SK-N-MC (cell line): ENCODE measurements around the gene SIN3B.

Experiments used
- DNase-seq: peaks from one replicate; pipeline ENCODE4 v3.0.0-alpha.2; 2011; ENCODE audit warnings: low read depth, low spot score
- H3K27ac ChIP-seq: fragments of 200-600 bp; sonication (generic); 2 replicates; pipeline ENCODE4 v1.5.1; 2016; ENCODE audit warnings: mixed run types
- H3K36me3 ChIP-seq: fragments of 200-600 bp; sonication (generic); 2 replicates; pipeline ENCODE4 v1.6.1; 2017; ENCODE audit warnings: antibody characterized with exemption, low read length, mixed read lengths; ENCODE audit not compliant: insufficient read depth
- H3K4me3 ChIP-seq: fragments of 200-600 bp; sonication (generic); 2 replicates; pipeline ENCODE4 v1.5.1; 2016
- H3K9ac ChIP-seq: fragments of 200-600 bp; sonication (generic); 2 replicates; pipeline ENCODE4 v1.8.0; 2017; ENCODE audit warnings: mixed run types, mixed read lengths; ENCODE audit not compliant: insufficient read length
- H3K9me3 ChIP-seq: fragments of 200-600 bp; sonication (generic); 2 replicates; pipeline ENCODE4 v1.6.1; 2017; ENCODE audit warnings: low read depth, mild to moderate bottlenecking, antibody characterized with exemption, low read length, moderate library complexity, mixed read lengths
- EZH2 ChIP-seq: fragments of 200-600 bp; sonication (generic); IDR thresholded peaks from one replicate; pipeline ENCODE4 v1.6.1; 2017; ENCODE audit warnings: antibody characterized with exemption
- FOXP2 ChIP-seq: optimal IDR thresholded peaks from 2 replicates; pipeline ENCODE3; 2011; ENCODE audit warnings: mild to moderate bottlenecking, moderate library complexity; ENCODE audit not compliant: insufficient read depth; ENCODE audit errors: extremely low read length, control extremely low read depth
- POLR2AphosphoS5 ChIP-seq: IDR thresholded peaks from 2 replicates; pipeline ENCODE4 v1.6.1; 2012; ENCODE audit warnings: mild to moderate bottlenecking, low read depth, low read length, borderline replicate concordance

The SIN3B gene

GRCh38 chr19:16901491-16902175, 72.4 kb downstream of the SIN3B start:
- no peaks in the 10 kb centered on the region for H3K36me3 ChIP-seq
- no peak overlapping the region for H3K9ac ChIP-seq
- no peaks in the 10 kb centered on the region for H3K9me3 ChIP-seq
- TF ChIP-seq EZH2: no peak
- TF ChIP-seq POLR2AphosphoS5: no peak
- TF ChIP-seq FOXP2: no peak
- DNase-seq: no peak
- H3K27ac ChIP-seq: no peak overlapping the region
- no peak overlapping the region for H3K4me3 ChIP-seq

DNA sequence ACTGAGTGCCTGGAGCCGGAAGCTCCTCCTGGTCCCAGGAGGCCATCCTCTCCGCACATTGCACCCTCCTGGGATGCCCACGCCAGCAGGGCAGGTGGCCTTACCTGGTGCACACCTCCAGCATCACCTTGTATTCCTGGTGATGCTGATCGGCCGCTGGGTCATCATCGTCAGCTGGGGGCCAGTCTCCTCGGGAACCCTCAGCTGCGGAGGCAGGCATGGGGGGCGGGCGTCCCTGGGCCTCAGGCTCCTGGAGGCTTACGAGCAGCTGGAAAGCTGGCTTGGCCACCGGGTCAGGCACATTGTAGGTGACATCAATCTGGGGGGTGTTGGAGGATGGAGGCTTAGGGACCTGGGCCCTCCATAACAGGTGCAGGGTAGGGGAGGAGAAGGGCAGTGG, 73.3 kb downstream of the SIN3B start:
- no peak for TF ChIP-seq POLR2AphosphoS5
- TF ChIP-seq FOXP2: no peak
- no peaks in the 10 kb centered on the region for H3K36me3 ChIP-seq
- no peak overlapping the region for H3K9ac ChIP-seq
- no peak overlapping the region for H3K27ac ChIP-seq
- no peaks in the 10 kb centered on the region for H3K9me3 ChIP-seq
- DNase-seq: no peak
- H3K4me3 ChIP-seq: no peak overlapping the region

- no peaks in the 10 kb centered on the region for H3K36me3 ChIP-seq
- no peaks in the 10 kb centered on the region for H3K9me3 ChIP-seq
- H3K27ac ChIP-seq: no peak overlapping the region
- H3K9ac ChIP-seq: no peak overlapping the region
- no peak overlapping the region for H3K4me3 ChIP-seq
- TF ChIP-seq FOXP2 (no peak), EZH2 (no peak), POLR2AphosphoS5 (no peak)
- DNase-seq: no peak
Observed at GRCh38 chr19:16903347-16903746, 74.1 kb downstream of the SIN3B start.

DNA sequence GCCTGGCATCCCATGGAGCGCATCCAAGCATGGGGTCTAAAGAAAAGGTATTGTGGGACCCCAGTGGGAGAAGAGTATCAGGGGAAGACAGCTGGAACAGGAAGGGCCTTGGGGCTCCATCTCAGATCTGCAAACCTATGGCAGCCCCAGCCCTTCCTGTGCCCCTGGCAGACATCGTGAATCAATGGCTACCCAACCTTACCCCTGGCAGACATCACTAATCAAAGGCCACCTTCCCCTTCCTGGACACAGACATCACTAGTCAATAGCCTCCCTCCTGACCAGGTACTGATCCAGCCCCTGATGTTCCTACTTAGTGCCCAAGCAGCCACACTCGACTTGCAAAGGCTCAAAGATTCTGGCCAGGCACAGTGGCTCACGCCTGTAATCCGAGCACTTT, 75.4 kb downstream of the SIN3B start:
- Histone ChIP-seq H3K9ac (no peak overlapping the region), H3K4me3 (no peak overlapping the region), H3K9me3 (no peaks in the 10 kb centered on the region), H3K27ac (no peak overlapping the region), H3K36me3 (no peaks in the 10 kb centered on the region)
- DNase-seq: no peak
- TF ChIP-seq EZH2 (no peak), FOXP2 (no peak)

DNA sequence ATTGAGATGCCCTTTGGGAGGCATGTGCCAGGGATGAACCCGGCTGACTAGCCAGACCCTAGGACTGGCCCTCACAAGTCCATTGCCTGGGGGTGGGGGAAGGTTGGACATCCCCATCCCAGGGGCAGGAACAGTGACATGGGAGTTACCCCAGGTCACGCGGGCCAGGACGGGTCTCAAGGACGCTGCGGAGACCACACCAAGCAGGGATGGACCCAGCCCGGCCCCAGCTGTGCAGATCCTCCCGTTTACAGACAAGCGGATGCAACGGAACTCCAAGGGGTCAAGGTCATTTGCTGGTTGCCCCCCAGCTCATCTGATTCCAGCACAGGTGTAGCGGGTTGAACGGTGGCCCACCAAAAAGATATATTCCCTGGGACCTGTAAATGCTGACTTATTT, 79.6 kb downstream of the SIN3B start:
- H3K4me3 ChIP-seq: no peak overlapping the region
- no peaks in the 10 kb centered on the region for H3K9me3 ChIP-seq
- DNase-seq: no peak
- no peak overlapping the region for H3K27ac ChIP-seq
- H3K36me3 ChIP-seq: no peaks in the 10 kb centered on the region
- H3K9ac ChIP-seq: no peak overlapping the region
- TF ChIP-seq EZH2 (no peak), POLR2AphosphoS5 (no peak), FOXP2 (no peak)

- Histone ChIP-seq H3K9ac (no peak overlapping the region), H3K9me3 (no peaks in the 10 kb centered on the region), H3K36me3 (no peaks in the 10 kb centered on the region), H3K27ac (no peak overlapping the region), H3K4me3 (no peak overlapping the region)
- TF ChIP-seq EZH2 (no peak), POLR2AphosphoS5 (no peak), FOXP2 (no peak)
- no peak for DNase-seq
Observed at GRCh38 chr19:16911046-16911445, 81.8 kb downstream of the SIN3B start.

GRCh38 chr19:16912780-16913179, 83.6 kb downstream of the SIN3B start:
- no peak overlapping the region for H3K9ac ChIP-seq
- H3K27ac ChIP-seq: no peak overlapping the region
- no peak overlapping the region for H3K4me3 ChIP-seq
- H3K9me3 ChIP-seq: no peaks in the 10 kb centered on the region
- no peak for DNase-seq
- TF ChIP-seq FOXP2 (no peak), POLR2AphosphoS5 (no peak), EZH2 (no peak)
- H3K36me3 ChIP-seq: no peaks in the 10 kb centered on the region

DNA sequence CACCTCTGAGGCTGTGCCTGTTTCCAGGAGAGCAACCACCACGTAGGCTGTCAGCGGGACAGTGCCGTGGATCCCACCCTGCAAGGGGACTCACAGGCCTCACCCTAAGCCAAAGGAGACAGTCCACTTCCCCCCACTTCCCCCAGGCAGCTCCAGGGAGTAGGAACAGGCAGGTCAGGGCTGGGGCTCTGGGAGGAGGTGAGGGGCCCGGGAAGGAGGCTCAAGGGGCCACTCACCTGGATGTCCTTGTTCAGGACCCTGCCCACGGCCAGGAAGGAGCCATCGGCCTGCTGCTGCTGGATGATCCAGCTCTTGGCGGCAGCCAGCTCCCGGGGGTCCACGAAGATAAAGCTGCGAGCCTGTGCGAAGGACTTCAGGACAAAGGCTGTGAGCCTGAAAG, 85.2 kb downstream of the SIN3B start:
- H3K27ac ChIP-seq: no peak overlapping the region
- no peaks in the 10 kb centered on the region for H3K9me3 ChIP-seq
- H3K9ac ChIP-seq: no peak overlapping the region
- TF ChIP-seq POLR2AphosphoS5 (no peak), EZH2 (no peak), FOXP2 (no peak)
- H3K4me3 ChIP-seq: no peak overlapping the region
- H3K36me3 ChIP-seq: no peaks in the 10 kb centered on the region
- no peak for DNase-seq

DNA sequence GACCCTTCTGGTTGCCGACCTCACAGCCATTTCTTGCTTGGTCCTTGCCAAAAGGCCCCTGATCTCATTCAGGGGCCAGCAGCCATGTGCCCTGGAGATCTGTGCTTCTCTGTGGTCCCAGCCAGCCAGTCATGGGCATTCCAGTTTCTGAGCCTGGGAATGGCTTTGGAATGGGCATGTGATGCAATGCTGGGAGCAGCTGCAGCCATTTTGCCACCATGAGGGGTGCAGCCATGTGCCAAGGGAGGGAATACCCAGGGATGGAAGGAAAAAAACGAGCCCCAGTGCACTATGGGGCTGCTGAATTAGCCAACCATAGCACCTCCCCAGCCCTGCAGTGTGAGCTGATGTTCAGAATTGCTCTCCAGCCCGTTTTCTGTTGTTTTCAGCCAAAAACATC, 85.9 kb downstream of the SIN3B start:
- no peak overlapping the region for H3K27ac ChIP-seq
- no peak overlapping the region for H3K9ac ChIP-seq
- TF ChIP-seq FOXP2 (no peak), EZH2 (no peak), POLR2AphosphoS5 (no peak)
- no peak for DNase-seq
- no peaks in the 10 kb centered on the region for H3K36me3 ChIP-seq
- H3K4me3 ChIP-seq: no peak overlapping the region
- no peaks in the 10 kb centered on the region for H3K9me3 ChIP-seq
